ENCODE results near the gene GRAP.

The GRAP gene

DNA sequence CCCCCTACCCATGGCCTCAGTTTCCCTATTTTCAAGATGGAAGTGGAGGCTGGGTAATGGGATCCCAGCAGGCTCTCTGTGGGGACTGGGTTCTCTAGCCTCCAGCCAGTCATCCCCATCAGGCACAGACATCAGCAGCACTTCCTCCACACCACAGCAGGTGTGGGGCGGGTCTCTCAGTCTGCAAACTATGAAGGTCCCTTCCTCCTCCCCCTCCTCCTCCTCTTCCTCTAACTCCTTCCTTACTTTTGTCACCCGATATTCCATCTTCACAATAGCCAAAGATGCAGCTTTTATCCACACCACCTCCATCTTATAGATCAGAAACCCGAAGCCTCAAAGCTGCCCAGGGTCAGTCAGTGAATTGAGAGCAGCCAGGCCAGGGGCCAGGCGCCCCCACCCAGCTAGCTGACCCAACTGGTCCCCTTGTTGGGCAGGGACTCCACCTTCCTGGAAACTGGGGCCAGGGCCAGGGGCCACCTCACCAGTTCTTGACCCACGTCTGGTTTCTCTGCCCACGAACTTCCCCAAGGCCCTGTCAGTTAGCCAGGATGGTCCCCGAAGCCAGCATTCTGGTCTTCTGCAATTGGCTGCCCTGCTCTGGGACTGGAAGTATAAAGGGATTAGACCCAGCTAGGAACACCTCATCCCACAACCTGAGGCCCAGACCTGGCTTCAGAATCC lies 44.7 kb downstream of the GRAP start:
- no peak for DNase-seq

DNA sequence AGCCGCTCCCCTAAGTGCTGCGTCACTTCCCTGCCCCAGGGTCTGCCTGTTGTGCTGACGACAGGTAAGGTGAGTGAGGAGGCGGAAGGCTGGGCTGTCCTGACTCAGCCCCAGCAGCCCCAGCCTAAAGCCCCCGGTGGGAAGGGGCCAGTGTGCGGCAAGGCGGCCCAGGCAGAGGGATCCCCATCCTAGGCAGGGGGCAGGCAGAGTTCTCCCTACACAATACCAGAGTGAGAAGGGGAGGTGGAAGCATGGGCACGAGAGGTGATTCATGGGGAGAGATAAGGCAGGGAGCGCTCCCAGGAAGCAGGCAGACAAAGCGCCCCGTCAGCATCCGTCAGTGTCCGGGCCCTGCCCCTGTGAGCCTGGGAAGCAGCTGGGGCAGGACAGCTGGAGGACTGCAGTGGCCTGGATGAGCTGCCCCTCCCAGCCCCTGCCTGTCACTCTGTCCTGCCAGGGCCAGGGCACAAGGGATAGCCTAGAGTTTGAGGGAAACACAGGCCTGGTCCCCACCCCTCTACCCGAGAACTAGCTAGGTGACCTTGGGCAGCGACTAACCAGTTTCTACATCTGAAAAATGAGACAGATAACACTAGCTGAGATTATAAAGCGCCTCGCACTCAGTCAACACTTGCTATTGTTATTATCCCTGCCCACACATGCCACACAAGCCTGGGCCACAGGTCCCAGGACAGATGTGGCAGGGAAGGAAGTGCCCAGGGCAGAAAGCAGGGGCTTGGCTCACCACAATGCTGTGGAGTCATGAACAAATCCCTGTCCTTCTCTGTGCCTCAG lies 46.0 kb downstream of the GRAP start:
- no peak for DNase-seq

GRCh38 chr17:18999911-19000310 lies 46.8 kb downstream of the GRAP start:
- no peak for DNase-seq

DNA sequence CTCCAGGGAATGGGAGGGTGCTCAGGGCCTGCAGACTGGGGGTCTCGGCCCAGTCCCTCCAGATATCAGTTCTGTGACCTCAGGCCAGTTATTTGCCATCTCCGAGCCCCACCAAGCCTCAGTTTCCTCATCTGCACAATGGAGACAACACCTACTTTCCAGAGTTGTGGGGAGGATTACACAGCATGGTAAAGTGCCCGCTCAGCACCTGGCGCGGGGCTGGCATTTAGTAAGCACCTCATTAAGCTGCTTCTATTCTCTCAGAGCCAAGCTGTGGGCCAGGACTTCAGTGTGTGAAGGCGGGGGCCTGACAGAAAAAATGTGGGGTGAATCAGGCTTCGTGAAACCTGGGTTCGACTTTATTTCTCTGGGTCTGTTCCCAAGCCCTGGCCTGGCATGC lies 47.4 kb downstream of the GRAP start:
- no peak for DNase-seq

DNA sequence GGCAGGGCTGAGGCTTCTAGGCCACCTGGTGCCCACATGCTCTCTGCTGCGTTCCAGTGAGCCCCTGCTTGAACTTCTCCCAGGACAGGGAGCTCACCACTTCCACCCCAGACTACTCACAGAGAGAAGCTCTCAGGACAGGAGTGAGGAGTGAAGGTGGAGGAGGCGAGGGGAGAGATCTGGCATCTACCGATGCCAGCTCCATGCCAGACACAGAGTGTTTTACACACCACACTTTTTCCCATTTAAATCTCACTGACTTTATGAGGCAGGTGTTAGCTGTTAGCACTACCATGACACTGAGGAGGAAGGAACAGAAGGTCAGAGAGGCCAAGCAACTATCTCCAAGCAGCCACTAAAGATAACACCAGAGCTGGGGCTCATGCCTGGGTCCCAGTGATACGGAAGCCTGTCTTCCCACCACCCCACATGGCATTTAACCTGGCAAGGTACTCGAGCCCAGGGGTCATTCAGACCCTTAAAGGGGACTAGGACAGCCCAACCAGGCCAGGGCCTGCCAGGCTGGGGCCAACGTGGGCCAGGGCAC lies 49.0 kb downstream of the GRAP start:
- DNase-seq: no peak

DNA sequence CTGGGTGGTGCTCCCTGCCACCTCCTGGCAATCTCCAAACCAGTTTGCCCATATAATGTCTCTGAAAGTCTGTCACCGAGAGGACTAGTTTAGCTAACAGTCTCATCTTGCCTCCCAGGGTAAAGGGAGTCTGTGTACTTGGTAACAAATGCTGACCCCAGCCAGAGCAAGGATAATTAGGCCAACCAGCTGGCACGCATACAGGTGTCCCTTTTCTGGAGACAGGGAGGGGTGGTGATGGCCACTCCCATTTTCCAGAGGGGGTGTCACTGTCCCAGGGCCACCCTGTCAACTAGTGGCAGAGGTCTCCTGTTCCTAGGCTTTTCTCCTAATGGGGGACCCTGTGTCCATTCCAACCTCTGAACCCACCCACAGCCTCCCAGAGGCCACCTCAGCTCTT lies 50.3 kb downstream of the GRAP start:
- DNase-seq: no peak

GRCh38 chr17:18995220-18995619 lies 51.5 kb downstream of the GRAP start:
- no peak for DNase-seq

DNA sequence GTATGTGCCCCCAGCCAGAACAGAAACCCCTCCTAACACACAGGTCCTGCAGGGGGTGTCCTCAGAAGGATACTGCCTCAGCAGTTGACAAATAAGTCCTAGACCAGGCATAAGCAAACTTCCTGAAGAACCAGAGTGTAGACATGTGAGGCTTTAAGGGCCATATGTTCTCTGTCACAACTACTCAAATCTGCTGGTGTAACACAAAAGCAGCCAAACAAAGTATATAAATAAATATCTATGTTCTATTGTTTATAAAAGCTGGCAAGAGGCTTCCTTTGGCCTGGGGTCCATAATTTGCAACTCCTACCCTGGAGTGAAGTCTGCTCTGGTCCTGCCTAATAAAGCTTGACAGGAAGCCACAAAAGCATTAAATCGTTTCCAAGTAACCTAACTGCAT lies 52.1 kb downstream of the GRAP start:
- no peak for DNase-seq

- DNase-seq: no peak
These were observed 52.7 kb downstream of the GRAP start for GRCh38 chr17:18993905-18994526.

DNA sequence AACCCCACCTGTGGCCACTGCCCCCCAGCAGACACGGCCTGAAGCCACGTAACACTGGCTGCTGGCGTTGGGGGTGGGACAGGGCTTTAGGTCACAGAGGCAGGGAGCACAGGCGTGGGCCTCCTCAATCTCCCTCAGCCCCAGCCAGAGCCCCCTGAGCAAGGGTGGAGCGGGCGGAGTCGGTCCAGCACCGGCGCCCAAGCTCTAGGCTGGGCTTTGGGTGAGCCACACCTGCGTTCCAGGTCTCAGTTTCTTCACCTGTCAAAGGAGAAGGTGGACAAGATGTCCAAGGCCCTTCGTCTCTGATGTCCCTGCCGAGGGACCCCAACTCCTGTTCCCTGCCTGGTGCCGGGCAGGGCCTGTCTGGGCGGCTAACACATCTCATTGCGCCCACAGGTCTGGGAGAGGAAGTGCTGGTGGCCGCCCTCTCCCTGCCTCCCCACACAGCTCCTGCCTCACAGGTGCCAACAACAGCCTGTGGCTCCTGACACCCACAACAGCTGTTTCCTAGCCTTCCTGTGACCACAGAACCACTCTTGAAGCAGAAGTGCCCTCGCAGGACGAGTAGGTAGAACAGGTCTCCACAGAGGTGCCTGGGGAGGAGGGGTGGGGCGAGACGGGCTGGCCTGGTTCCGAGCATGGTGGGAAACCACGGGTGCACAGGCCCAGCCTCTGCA lies 54.2 kb downstream of the GRAP start:
- no peak for DNase-seq

DNA sequence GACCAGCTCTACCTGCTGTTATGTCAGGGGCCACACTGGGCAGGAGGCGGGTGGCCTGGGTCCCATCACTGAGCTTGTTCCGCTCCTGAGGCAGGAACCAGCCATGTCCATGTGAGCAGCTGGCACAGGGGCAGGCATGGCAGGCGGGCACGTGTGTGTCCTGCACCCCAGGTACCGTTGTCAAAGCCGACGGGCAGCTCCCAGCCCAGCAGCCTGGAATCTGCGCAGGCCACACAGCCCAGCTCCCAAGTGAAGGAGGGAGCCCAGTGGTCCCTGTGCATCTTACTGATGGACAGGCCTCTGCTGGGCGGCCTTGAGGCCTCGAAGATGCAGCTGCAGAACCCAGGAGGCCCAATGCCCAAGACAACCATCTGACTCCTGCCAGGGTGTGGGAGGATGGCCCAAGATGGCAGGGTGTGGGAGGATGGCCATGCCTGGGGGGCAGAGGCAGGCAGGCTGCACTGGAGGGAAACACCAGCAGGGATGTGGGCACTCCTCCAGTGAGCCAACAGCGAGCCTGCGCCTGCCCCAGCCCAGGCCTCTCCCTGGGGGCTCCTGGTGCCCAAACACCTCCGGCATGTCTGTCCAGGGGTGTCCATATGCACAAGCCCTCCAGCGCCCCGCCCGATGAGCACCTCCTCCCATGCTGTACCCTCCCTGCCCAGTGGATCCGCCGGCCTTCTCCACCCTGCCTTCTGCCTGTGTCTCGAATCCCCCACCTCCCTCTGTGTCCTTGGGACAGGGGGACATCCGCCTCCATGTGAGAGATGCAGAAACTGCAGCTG lies 55.0 kb downstream of the GRAP start:
- no peak for DNase-seq

DNA sequence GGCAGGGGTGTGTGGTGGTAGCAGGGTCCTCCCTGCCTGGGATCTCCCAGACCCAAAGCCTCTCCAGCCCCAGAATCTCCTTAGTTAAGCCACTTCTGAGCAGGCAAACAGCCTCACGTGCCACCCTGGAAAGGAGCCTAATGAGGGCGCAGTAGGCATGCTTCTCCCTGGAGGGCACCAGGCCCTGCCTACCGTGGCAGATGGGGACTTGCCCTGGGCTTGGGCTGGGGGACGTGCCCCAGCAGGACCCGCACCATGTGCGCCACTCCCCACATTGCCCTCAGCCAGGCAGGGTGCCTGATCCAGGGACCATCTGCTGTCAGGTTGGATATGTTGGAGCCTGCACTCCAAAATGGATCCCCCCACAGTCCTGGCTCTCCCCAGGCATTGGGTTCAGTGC lies 56.4 kb downstream of the GRAP start:
- no peak for DNase-seq

GRCh38 chr17:18988546-18989173 lies 58.1 kb downstream of the GRAP start:
- no peak for DNase-seq

DNA sequence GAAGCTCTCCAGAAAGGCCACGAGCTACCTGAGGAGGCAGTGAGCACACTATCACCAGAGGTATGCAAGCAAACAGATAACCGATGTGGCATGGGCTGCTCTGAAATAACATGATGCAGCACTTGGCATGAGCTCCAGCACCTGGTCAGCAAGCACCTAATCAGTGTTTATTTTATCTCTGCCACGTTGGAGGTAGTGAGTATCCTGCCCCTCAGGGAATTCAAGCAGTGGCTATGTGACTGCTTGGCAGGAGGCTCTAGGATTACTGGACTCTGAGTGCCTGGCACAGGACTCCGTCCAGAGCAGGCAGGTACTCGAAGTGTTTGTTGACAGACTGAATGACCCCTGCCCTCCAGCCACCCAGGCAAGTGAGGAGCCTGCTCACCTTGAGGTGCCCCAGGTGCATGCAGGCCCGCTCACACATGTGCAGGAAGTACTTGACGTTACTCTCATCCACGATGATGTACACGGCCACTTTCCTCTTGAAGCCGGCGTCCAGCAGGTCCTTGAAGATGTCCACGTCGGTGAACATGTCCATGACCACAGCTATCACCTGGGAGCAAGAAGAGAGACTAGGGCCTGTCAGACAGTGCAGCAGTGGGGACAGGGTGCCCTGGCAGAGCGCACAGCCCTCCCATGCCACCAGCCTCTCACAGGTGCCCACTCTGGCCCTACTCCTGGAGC lies 58.8 kb downstream of the GRAP start:
- DNase-seq: no peak

DNA sequence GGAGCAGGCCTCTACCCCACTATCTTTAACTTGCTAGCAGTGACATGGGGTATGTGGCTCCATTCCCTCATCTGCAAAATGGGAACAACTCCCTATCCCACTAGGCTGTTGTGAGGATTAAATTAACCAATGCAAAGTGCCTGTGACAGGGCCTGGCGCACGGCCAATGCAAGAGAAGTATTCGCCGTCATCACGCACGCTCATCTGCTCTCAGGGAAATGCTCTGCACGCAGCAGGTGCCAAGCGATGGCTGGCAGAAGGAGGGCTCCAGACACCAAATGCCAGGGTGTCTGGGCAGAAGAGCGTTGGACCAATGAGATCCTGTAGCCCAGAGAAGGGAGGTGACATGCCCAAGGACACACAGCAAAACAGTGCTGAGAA lies 59.5 kb downstream of the GRAP start:
- no peak for DNase-seq

DNA sequence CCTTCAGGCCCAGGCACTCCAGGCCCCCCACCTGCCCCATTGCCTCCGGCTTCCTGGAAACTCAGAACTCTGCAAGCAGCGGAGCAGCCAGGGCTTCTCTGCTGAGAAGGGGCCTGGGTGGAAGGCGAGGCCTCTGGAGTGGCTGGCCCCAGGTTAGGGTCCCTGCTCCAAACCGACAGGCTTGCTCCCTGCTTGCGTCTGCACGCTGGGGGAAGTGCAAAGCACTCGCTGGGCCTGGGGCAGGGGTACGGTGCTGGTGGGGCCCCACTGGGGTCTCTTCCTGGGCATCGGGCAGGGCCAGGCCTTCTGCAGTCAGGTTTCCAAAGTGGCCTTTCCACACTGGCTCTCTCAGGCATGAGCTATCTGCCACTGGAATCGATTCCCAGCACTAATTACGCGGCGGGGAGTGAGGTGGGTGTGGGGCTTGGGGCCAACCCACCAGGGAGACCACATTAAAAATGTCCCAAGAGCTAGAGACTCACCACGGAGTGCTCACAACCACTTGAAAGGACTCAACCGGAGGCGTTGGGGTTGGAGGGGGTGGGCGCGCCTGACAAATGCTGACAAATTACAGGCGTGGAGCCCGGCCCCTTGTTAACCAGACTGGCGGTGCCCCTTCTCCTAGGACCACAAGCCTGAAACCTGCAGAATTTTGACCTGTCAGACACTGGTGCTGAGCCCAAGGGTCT lies 60.1 kb downstream of the GRAP start:
- DNase-seq: no peak

DNA sequence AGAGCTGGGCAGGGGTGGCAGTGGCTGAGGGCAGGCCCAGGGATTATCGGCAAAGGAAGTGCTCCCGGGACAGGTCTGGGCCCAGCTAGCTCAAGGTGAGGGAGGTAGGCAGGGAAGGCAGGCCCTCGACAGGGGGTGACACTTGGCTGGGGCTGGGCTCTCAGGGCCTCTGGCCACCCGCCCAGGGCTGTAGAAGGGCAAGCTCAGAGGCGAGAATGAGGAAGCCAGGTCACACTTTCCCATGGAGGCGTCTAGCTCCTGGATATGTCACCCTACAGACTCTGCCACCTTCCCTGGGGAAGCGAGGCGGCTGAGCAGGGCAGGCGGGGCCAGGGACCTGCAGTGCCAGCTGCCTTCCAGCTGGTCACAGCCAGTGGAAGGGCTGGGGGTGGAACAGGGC lies 61.3 kb downstream of the GRAP start:
- no peak for DNase-seq

GRCh38 chr17:18984273-18985114 lies 62.3 kb downstream of the GRAP start:
- no peak for DNase-seq

GRCh38 chr17:18981642-18982424 lies 64.9 kb downstream of the GRAP start:
- no peak for DNase-seq
